H1 (cell line): Measurements from ENCODE around the gene SLC26A4. TPM values are rescaled to one million over a fixed set of nuclear protein-coding genes. Genes with fewer than 3 reads are reported as not detected.

Experiments
- CTCF ChIA-PET: fragments of 300-600 bp; sonication (Branson Sonifier 250); formaldehyde crosslinking; loops from one replicate; lab custom pipeline; 2021; ENCODE audit not compliant: partially characterized antibody; lab: Charles Lee
- POLR2A ChIA-PET: fragments of 300-600 bp; sonication (Branson Sonifier 250); formaldehyde crosslinking; loops from one replicate; lab custom pipeline; 2021; ENCODE audit warnings: inconsistent platforms; ENCODE audit not compliant: partially characterized antibody; lab: Charles Lee
- DNase-seq, 2 experiments: peaks; one replicate each; pipeline versions ENCODE4 v3.0.0 to v3.0.0-alpha.2; 2010 to 2022; ENCODE audit warnings: low spot score in 2 of 2, low read depth in 1 of 2, mixed read lengths in 1 of 2
- FAIRE-seq: peaks from 2 replicates; lab custom pipeline; 2011; peaks lifted over from hg19 to GRCh38; lab: Jason Lieb, UNC
- H2AFZ ChIP-seq: 2 replicates; pipeline ENCODE4 v1.8.1; 2012; ENCODE audit warnings: low read length, inconsistent platforms
- H2AK5ac ChIP-seq: 2 replicates; pipeline ENCODE4 v1.6.1; 2013; ENCODE audit warnings: low read depth, low read length
- H2BK120ac ChIP-seq: replicated peaks from 2 replicates; pipeline ENCODE3; 2013; ENCODE audit warnings: low read depth, low read length, inconsistent platforms
- H2BK12ac ChIP-seq: 2 replicates; pipeline ENCODE4 v1.6.1; 2013; ENCODE audit warnings: low read depth, low read length
- H2BK15ac ChIP-seq: 2 replicates; pipeline ENCODE4 v1.6.1; 2013; ENCODE audit warnings: low read length
- H2BK20ac ChIP-seq: 2 replicates; pipeline ENCODE4 v1.6.1; 2013; ENCODE audit warnings: low read length
- H2BK5ac ChIP-seq: 2 replicates; pipeline ENCODE4 v1.6.1; 2013; ENCODE audit warnings: low read depth, low read length
- H3K14ac ChIP-seq: 2 replicates; pipeline ENCODE4 v1.6.1; 2013; ENCODE audit warnings: inconsistent platforms; ENCODE audit not compliant: insufficient read length
- H3K18ac ChIP-seq: 2 replicates; pipeline ENCODE4 v1.6.1; 2013; ENCODE audit warnings: low read length; ENCODE audit errors: extremely low read depth
- H3K23ac ChIP-seq: 2 replicates; pipeline ENCODE4 v1.6.1; 2013; ENCODE audit warnings: inconsistent platforms; ENCODE audit not compliant: insufficient read length
- H3K23me2 ChIP-seq: 2 replicates; pipeline ENCODE4 v1.6.1; 2013; ENCODE audit warnings: low read depth, low read length
- H3K27ac ChIP-seq: 2 replicates; pipeline ENCODE4 v1.6.1; 2011; ENCODE audit warnings: low read depth, low read length, inconsistent platforms
- H3K27me3 ChIP-seq, 4 experiments: replicated peaks in 1 of 4; 1 replicate in 1 of 4; 2 replicates in 3 of 4; pipeline versions ENCODE4 v1.6.1 to v1.8.1; 2011 to 2013; ENCODE audit warnings: low read length in 3 of 4, mild to moderate bottlenecking in 3 of 4, inconsistent platforms in 2 of 4, mixed read lengths in 2 of 4, moderate library complexity in 1 of 4; ENCODE audit not compliant: control insufficient read depth in 3 of 4, insufficient read depth in 3 of 4; ENCODE audit errors: extremely low read depth in 1 of 4
- H3K36me3 ChIP-seq, 4 experiments: 2 replicates each; pipeline versions ENCODE4 v1.6.1 to v1.8.1; 2011 to 2013; ENCODE audit warnings: mild to moderate bottlenecking in 4 of 4, low read length in 3 of 4, moderate library complexity in 2 of 4, control low read depth in 1 of 4, inconsistent platforms in 1 of 4; ENCODE audit not compliant: insufficient read depth in 4 of 4, control insufficient read depth in 2 of 4
- H3K4ac ChIP-seq: replicated peaks from 2 replicates; pipeline ENCODE3; 2013; ENCODE audit warnings: low read length, low read depth, mixed read lengths, inconsistent platforms; ENCODE audit not compliant: insufficient read length
- H3K4me1 ChIP-seq, 4 experiments: replicated peaks in 1 of 4; 1 replicate in 1 of 4; 2 replicates in 3 of 4; pipeline versions ENCODE4 v1.6.1 to v1.8.1; 2011 to 2013; ENCODE audit warnings: low read length in 3 of 4, inconsistent platforms in 2 of 4, mixed read lengths in 1 of 4; ENCODE audit not compliant: insufficient read depth in 4 of 4, control insufficient read depth in 3 of 4
- H3K4me2 ChIP-seq, 2 experiments: 2 replicates each; pipeline versions ENCODE4 v1.6.1 to v1.8.1; 2011 to 2013; ENCODE audit warnings: low read depth in 2 of 2, low read length in 2 of 2, control low read depth in 1 of 2, inconsistent platforms in 1 of 2, mild to moderate bottlenecking in 1 of 2; ENCODE audit not compliant: insufficient read depth in 1 of 2
- H3K4me3 ChIP-seq, 4 experiments: fragments of 200-600, 300-600 bp in 1 of 4; sonication (generic), shearing (Covaris generic), sonication (Bioruptor Twin) in 1 of 4; 2 replicates each; pipeline versions ENCODE4 v1.5.1 to v1.8.1; 2011 to 2016; ENCODE audit warnings: low read length in 4 of 4, low read depth in 3 of 4, control low read depth in 2 of 4, inconsistent platforms in 2 of 4, mild to moderate bottlenecking in 2 of 4, mixed read lengths in 1 of 4, moderate library complexity in 1 of 4; ENCODE audit not compliant: insufficient read depth in 2 of 4; ENCODE audit errors: extremely low read depth in 1 of 4
- H3K56ac ChIP-seq: replicated peaks from 2 replicates; pipeline ENCODE3; 2013; ENCODE audit warnings: low read depth, mild to moderate bottlenecking, mixed read lengths, low read length, inconsistent platforms; ENCODE audit not compliant: insufficient read length
- H3K79me1 ChIP-seq: 2 replicates; pipeline ENCODE4 v1.6.1; 2013; ENCODE audit warnings: low read depth, low read length, control low read depth
- H3K79me2 ChIP-seq, 2 experiments: 2 replicates each; pipeline versions ENCODE4 v1.6.1 to v1.8.1; 2012 to 2013; ENCODE audit warnings: low read length in 2 of 2, mild to moderate bottlenecking in 2 of 2, inconsistent platforms in 1 of 2; ENCODE audit not compliant: insufficient read depth in 2 of 2, control insufficient read depth in 1 of 2
- H3K9ac ChIP-seq, 4 experiments: replicated peaks in 1 of 4; 1 replicate in 1 of 4; 2 replicates in 3 of 4; pipeline versions ENCODE4 v1.6.1 to v1.8.1; 2011 to 2013; ENCODE audit warnings: low read depth in 3 of 4, low read length in 3 of 4, control low read depth in 2 of 4, mild to moderate bottlenecking in 2 of 4, moderate library complexity in 2 of 4, inconsistent platforms in 1 of 4; ENCODE audit errors: extremely low read depth in 1 of 4
- H3K9me3 ChIP-seq, 2 experiments: 2 replicates each; pipeline versions ENCODE4 v1.6.1 to v1.8.1; 2012 to 2013; ENCODE audit warnings: mild to moderate bottlenecking in 2 of 2, moderate library complexity in 2 of 2, control low read depth in 1 of 2, inconsistent platforms in 1 of 2, low read depth in 1 of 2, low read length in 1 of 2, mixed read lengths in 1 of 2; ENCODE audit not compliant: insufficient read depth in 2 of 2
- H4K20me1 ChIP-seq, 2 experiments: replicated peaks in 1 of 2; 2 replicates each; pipeline versions ENCODE3 to v1.8.1; 2011 to 2013; ENCODE audit warnings: inconsistent platforms in 2 of 2, low read length in 2 of 2, mild to moderate bottlenecking in 1 of 2; ENCODE audit not compliant: insufficient read depth in 2 of 2, control insufficient read depth in 1 of 2
- H4K5ac ChIP-seq: 2 replicates; pipeline ENCODE4 v1.6.1; 2013; ENCODE audit warnings: low read length, low read depth, mixed read lengths, inconsistent platforms; ENCODE audit not compliant: insufficient read length
- H4K8ac ChIP-seq: 2 replicates; pipeline ENCODE4 v1.8.0; 2013; ENCODE audit warnings: mild to moderate bottlenecking, moderate library complexity, low read length, inconsistent platforms; ENCODE audit not compliant: insufficient read depth; ENCODE audit errors: extremely low read depth
- H4K91ac ChIP-seq: replicated peaks from 2 replicates; pipeline ENCODE3; 2013; ENCODE audit warnings: low read length, mixed read lengths, inconsistent platforms; ENCODE audit not compliant: insufficient read length
- CHD1 ChIP-seq: IDR thresholded peaks from 2 replicates; pipeline ENCODE4 v1.6.1; 2012; ENCODE audit warnings: low read depth, low read length, improper control_type of control experiment
- CTCF ChIP-seq, 3 experiments: IDR thresholded peaks; 1 replicate in 2 of 3; 2 replicates in 1 of 3; pipeline versions ENCODE4 v1.5.1 to v1.6.1; 2011; ENCODE audit warnings: low read length in 3 of 3, mild to moderate bottlenecking in 3 of 3, inconsistent platforms in 2 of 3, low read depth in 1 of 3, moderate library complexity in 1 of 3; ENCODE audit not compliant: insufficient read depth in 1 of 3; ENCODE audit errors: control extremely low read depth in 1 of 3
- JUN ChIP-seq: IDR thresholded peaks from 2 replicates; pipeline ENCODE4 v1.6.1; 2011; ENCODE audit warnings: low read depth, mild to moderate bottlenecking, improper control_type of control experiment, low read length
- KDM1A ChIP-seq: fragments of 200-600, 300-600 bp; sonication (generic); IDR thresholded peaks from 2 replicates; pipeline ENCODE4 v1.7.1; 2016; ENCODE audit warnings: mild to moderate bottlenecking, low read length, borderline replicate concordance
- MAX ChIP-seq: IDR thresholded peaks from 2 replicates; pipeline ENCODE4 v1.6.1; 2012; ENCODE audit warnings: inconsistent platforms
- RNF2 ChIP-seq: fragments of 200-900, 300-1000 bp; sonication (generic); IDR thresholded peaks from 2 replicates; pipeline ENCODE4 v1.7.1; 2016; ENCODE audit warnings: borderline replicate concordance, low read depth, mild to moderate bottlenecking, antibody characterized with exemption, low read length; ENCODE audit not compliant: poor library complexity, severe bottlenecking; ENCODE audit errors: missing control alignments
- SP4 ChIP-seq: IDR thresholded peaks from 2 replicates; pipeline ENCODE4 v1.6.1; 2012; ENCODE audit warnings: low read length, inconsistent platforms
- SRF ChIP-seq: IDR thresholded peaks from 2 replicates; pipeline ENCODE4 v1.6.1; 2011; ENCODE audit warnings: mild to moderate bottlenecking, low read depth, low read length, moderate library complexity
- SUZ12 ChIP-seq: fragments of 200-600 bp; sonication (generic); IDR thresholded peaks from 2 replicates; pipeline ENCODE4 v1.6.1; 2012; ENCODE audit warnings: mild to moderate bottlenecking, inconsistent platforms, low read length, moderate library complexity, mixed read lengths
- WGBS, 2 experiments: shearing (Covaris generic) in 1 of 2; methylation state at CpG; one replicate each; pipeline versions ENCODE4 v1.1.6 to v1.1.7; 2013 to 2015; ENCODE audit warnings: low lambda C conversion rate in 2 of 2, mixed read lengths in 2 of 2, inconsistent platforms in 1 of 2, low coverage in 1 of 2, missing lambda C conversion rate in 1 of 2; ENCODE audit not compliant: insufficient replicate concordance in 2 of 2, insufficient coverage in 1 of 2, insufficient read length in 1 of 2; ENCODE audit errors: extremely low coverage in 1 of 2, missing lambda C conversion rate in 1 of 2; 5-methylcytosine and 5-hydroxymethylcytosine counted together
- polyA plus RNA-seq, 7 experiments: library from polyadenylated mRNA; depleted of rRNA in 3 of 7; stranded (reverse) in 5 of 7; unstranded in 2 of 7; fragments of >200 nt in 5 of 7; fragments of 200-250 nt in 2 of 7; gene quantifications; 1 replicate in 5 of 7; 2 replicates in 1 of 7; 4 replicates in 1 of 7; pipeline versions ENCODE4 v1.2.1 to v1.2.3, GENCODE V29; 2011 to 2013; ENCODE audit warnings: missing spikeins in 2 of 7, mixed read lengths in 2 of 7
- total RNA-seq: library from RNA; stranded (reverse); fragmentation: NEBNext Ultra II Directional; extraction: Animal tissue kit (Norgen Biotek cat#: 25700); gene quantifications from 2 replicates; pipeline ENCODE4 v1.2.1, GENCODE V29; 2021

SLC26A4 gene
- total and polyA plus RNA-seq, 2 of the 8 experiments (the other 6 are each of a cell fraction or from before 2014, with no cell fraction given) = 0.11 to 0.35 TPM

GRCh38 chr7:107663196-107663595 is 2.6 kb downstream of the SLC26A4 start:
- H2AFZ ChIP-seq = no peak overlapping the region
- H3K4me1 ChIP-seq = peaks cover 0 to 2% (median 1%) of the 10 kb centered on the region in 4 experiments; a peak in 3 of 7 replicates
- H3K9ac ChIP-seq = no peak overlapping the region
- H2AK5ac ChIP-seq = no peak overlapping the region
- no peak overlapping the region for H3K4me2 ChIP-seq
- H3K9me3 ChIP-seq = no peaks in the 10 kb centered on the region
- H3K27me3 ChIP-seq = peaks cover 25 to 53% (median 49%) of the 10 kb centered on the region in 4 experiments
- H4K91ac ChIP-seq = no peak overlapping the region
- H4K5ac ChIP-seq = no peak overlapping the region
- ChIA-PET POLR2A (no interaction called here), CTCF (no interaction called here)
- no peaks in the 10 kb centered on the region for H3K36me3 ChIP-seq
- no peak overlapping the region for H2BK20ac ChIP-seq
- H3K4me3 ChIP-seq = no peak overlapping the region
- H3K14ac ChIP-seq = no peak overlapping the region
- H3K18ac ChIP-seq = no peak overlapping the region
- H3K79me1 ChIP-seq = no peaks in the 10 kb centered on the region
- peaks cover 1 to 2% of the 10 kb centered on the region in 2 experiments for H4K20me1 ChIP-seq
- H3K27ac ChIP-seq = no peak overlapping the region
- DNase-seq (no peak), FAIRE-seq (no peak)
- no peak overlapping the region for H2BK5ac ChIP-seq
- 82% methylated on average over 4 of the region's 4 CpGs; no CpG with 5 or more reads in 1 of the 2 experiments for whole genome bisulfite sequencing, 2 experiments
- no peak overlapping the region for H2BK15ac ChIP-seq
- no peaks in the 10 kb centered on the region for H3K79me2 ChIP-seq
- no peak overlapping the region for H3K23ac ChIP-seq
- H3K56ac ChIP-seq = no peak overlapping the region
- H2BK120ac ChIP-seq = no peak overlapping the region
- peaks cover 15% of the 10 kb centered on the region; the same call in 1 of the 2 replicates for H3K23me2 ChIP-seq
- H2BK12ac ChIP-seq = no peak overlapping the region
- H3K4ac ChIP-seq = no peak overlapping the region
- H4K8ac ChIP-seq = no peak overlapping the region
- no peak for TF ChIP-seq CHD1
- TF ChIP-seq MAX = no peak
- TF ChIP-seq CTCF (IDR thresholded peaks at IDR 0.05; ENCODE audit: control extremely low read depth in 1 of 3, insufficient read depth in 1 of 3, low read depth in 1 of 3, low read length in 3 of 3) = no peak
- TF ChIP-seq JUN = no peak
- no peak for TF ChIP-seq RNF2
- TF ChIP-seq SRF = no peak
- no peak for TF ChIP-seq KDM1A
- TF ChIP-seq SP4 = no peak
- no peak for TF ChIP-seq SUZ12
